Muscle of leg (tissue), 11 donors: ENCODE results near the gene EXT2. TPM values are rescaled to one million over a fixed set of nuclear protein-coding genes. Genes with fewer than 3 reads are reported as not detected.

Experiments used
- DNase-seq: peaks from one replicate; pipeline ENCODE4 v3.0.0; 2013
- H3K27ac ChIP-seq: one replicate; pipeline ENCODE4 v1.5.1; 2013; ENCODE audit warnings: mild to moderate bottlenecking, low read length, control low read depth
- H3K27me3 ChIP-seq: one replicate; pipeline ENCODE4 v1.6.1; 2013; ENCODE audit warnings: low read length; ENCODE audit not compliant: control insufficient read depth, insufficient read depth
- H3K36me3 ChIP-seq: one replicate; pipeline ENCODE4 v1.6.1; 2013; ENCODE audit warnings: low read length; ENCODE audit not compliant: control insufficient read depth, insufficient read depth
- H3K4me1 ChIP-seq: one replicate; pipeline ENCODE4 v1.6.1; 2013; ENCODE audit warnings: low read length; ENCODE audit not compliant: control insufficient read depth, insufficient read depth
- H3K4me3 ChIP-seq: one replicate; pipeline ENCODE4 v1.5.1; 2013; ENCODE audit warnings: low read length, control low read depth
- H3K9me3 ChIP-seq: replicated peaks from 2 replicates; pipeline ENCODE4 v1.6.1; 2013; ENCODE audit warnings: low read depth, low read length; ENCODE audit not compliant: control insufficient read depth
- WGBS: methylation state at CpG from one replicate; pipeline ENCODE4 v1.1.5; 2013; ENCODE audit warnings: missing lambda C conversion rate; ENCODE audit not compliant: insufficient coverage; 5-methylcytosine and 5-hydroxymethylcytosine counted together
- polyA plus RNA-seq, 8 donors: library from polyadenylated mRNA; unstranded; fragments of 120-200 nt; gene quantifications; one replicate each; pipeline versions ENCODE4 v1.2.1 to v1.2.3, GENCODE V29; 2013; ENCODE audit warnings: inconsistent platforms in 1 of 8, low replicate concordance in 1 of 8; ENCODE audit not compliant: insufficient read length in 8 of 8, insufficient read depth in 1 of 8
- total RNA-seq: library from RNA; stranded (reverse); fragments of 120-200 nt; gene quantifications from one replicate; pipeline ENCODE4 v1.2.4, GENCODE V29; 2013

EXT2 gene
- total and polyA plus RNA-seq, 9 donors, result 44.3 to 66.8 (median 56.2) TPM

- H3K9me3 ChIP-seq, result no peaks in the 10 kb centered on the region
- WGBS, result 25% methylated on average over 4 of the region's 6 CpGs
- no peak for DNase-seq
Measured at GRCh38 chr11:44228379-44228778, 132.9 kb downstream of the EXT2 start.

GRCh38 chr11:44229098-44229497 lies 133.6 kb downstream of the EXT2 start:
- Histone ChIP-seq H3K27me3 (no peaks in the 10 kb centered on the region), H3K4me3 (no peak overlapping the region), H3K4me1 (peaks cover 29% of the 10 kb centered on the region), H3K9me3 (no peaks in the 10 kb centered on the region), H3K27ac (no peak overlapping the region), H3K36me3 (peaks cover 3% of the 10 kb centered on the region)
- DNase-seq, result peak; percentile 45
- WGBS, result 69% methylated on average over 3 of the region's 4 CpGs

More at GRCh38 chr11:44228379-44228778, 132.9 kb downstream of the EXT2 start:
- H3K36me3 ChIP-seq, result no peaks in the 10 kb centered on the region
- H3K4me3 ChIP-seq, result no peak overlapping the region
- H3K27me3 ChIP-seq, result no peaks in the 10 kb centered on the region
- peaks cover 29% of the 10 kb centered on the region for H3K4me1 ChIP-seq
- no peak overlapping the region for H3K27ac ChIP-seq

- peaks cover 29% of the 10 kb centered on the region for H3K4me1 ChIP-seq
- H3K27me3 ChIP-seq, result no peaks in the 10 kb centered on the region
- peaks cover 3% of the 10 kb centered on the region for H3K36me3 ChIP-seq
- no CpG with 5 or more reads among the region's 3 CpGs for whole genome bisulfite sequencing
- no peak for DNase-seq
- no peak overlapping the region for H3K4me3 ChIP-seq
- no peak overlapping the region for H3K27ac ChIP-seq
- no peaks in the 10 kb centered on the region for H3K9me3 ChIP-seq
Measured at GRCh38 chr11:44229624-44230023, 134.1 kb downstream of the EXT2 start.

GRCh38 chr11:44235765-44236201 lies 140.3 kb downstream of the EXT2 start:
- no peak overlapping the region for H3K27ac ChIP-seq
- H3K4me3 ChIP-seq, result no peak overlapping the region
- 37% methylated on average over 4 of the region's 8 CpGs for WGBS

GRCh38 chr11:44236296-44236695 lies 140.8 kb downstream of the EXT2 start:
- H3K9me3 ChIP-seq, result no peaks in the 10 kb centered on the region
- no CpG with 5 or more reads among the region's 2 CpGs for WGBS
- H3K4me1 ChIP-seq, result peaks cover 11% of the 10 kb centered on the region
- peaks cover 3% of the 10 kb centered on the region for H3K36me3 ChIP-seq
- peak; percentile 64 for DNase-seq
- no peaks in the 10 kb centered on the region for H3K27me3 ChIP-seq
- no peak overlapping the region for H3K27ac ChIP-seq
- H3K4me3 ChIP-seq, result no peak overlapping the region

More at GRCh38 chr11:44235765-44236201, 140.3 kb downstream of the EXT2 start:
- peaks cover 3% of the 10 kb centered on the region for H3K36me3 ChIP-seq
- peaks cover 11% of the 10 kb centered on the region for H3K4me1 ChIP-seq
- DNase-seq, result peak; percentile 86
- no peaks in the 10 kb centered on the region for H3K27me3 ChIP-seq
- no peaks in the 10 kb centered on the region for H3K9me3 ChIP-seq

- no CpG with 5 or more reads among the region's 1 CpG for WGBS
- H3K9me3 ChIP-seq, result no peaks in the 10 kb centered on the region
- no peaks in the 10 kb centered on the region for H3K27me3 ChIP-seq
- no peak for DNase-seq
- H3K27ac ChIP-seq, result no peak overlapping the region
- H3K4me3 ChIP-seq, result no peak overlapping the region
- H3K36me3 ChIP-seq, result peaks cover 3% of the 10 kb centered on the region
- H3K4me1 ChIP-seq, result peaks cover 20% of the 10 kb centered on the region
Measured at GRCh38 chr11:44237156-44237555, 141.7 kb downstream of the EXT2 start.

GRCh38 chr11:44241851-44242250 lies 146.4 kb downstream of the EXT2 start:
- Histone ChIP-seq H3K27me3 (no peaks in the 10 kb centered on the region), H3K27ac (peak overlapping the region; percentile 75), H3K4me1 (peaks cover 37% of the 10 kb centered on the region), H3K9me3 (no peaks in the 10 kb centered on the region), H3K4me3 (no peak overlapping the region), H3K36me3 (no peaks in the 10 kb centered on the region)
- peak; percentile 80 for DNase-seq
- WGBS, result 69% methylated on average over 2 of the region's 6 CpGs

- no peaks in the 10 kb centered on the region for H3K9me3 ChIP-seq
- H3K27ac ChIP-seq, result no peak overlapping the region
- H3K36me3 ChIP-seq, result no peaks in the 10 kb centered on the region
- H3K4me3 ChIP-seq, result no peak overlapping the region
- peaks cover 46% of the 10 kb centered on the region for H3K4me1 ChIP-seq
- no peak for DNase-seq
- H3K27me3 ChIP-seq, result no peaks in the 10 kb centered on the region
- WGBS, result no CpG with 5 or more reads among the region's 5 CpGs
Measured at GRCh38 chr11:44243086-44243485, 147.6 kb downstream of the EXT2 start.

GRCh38 chr11:44243595-44244343 lies 148.3 kb downstream of the EXT2 start:
- no peaks in the 10 kb centered on the region for H3K27me3 ChIP-seq
- WGBS, result 57% methylated on average over 2 of the region's 6 CpGs
- peak; percentile 51 for DNase-seq

GRCh38 chr11:44244639-44245310 lies 149.3 kb downstream of the EXT2 start:
- Histone ChIP-seq H3K36me3 (no peaks in the 10 kb centered on the region), H3K27me3 (no peaks in the 10 kb centered on the region), H3K4me1 (peaks cover 52% of the 10 kb centered on the region), H3K27ac (no peak overlapping the region), H3K9me3 (no peaks in the 10 kb centered on the region), H3K4me3 (no peak overlapping the region)
- no peak for DNase-seq
- WGBS, result 86% methylated on average over 1 of the region's 8 CpGs

More at GRCh38 chr11:44243595-44244343, 148.3 kb downstream of the EXT2 start:
- no peaks in the 10 kb centered on the region for H3K9me3 ChIP-seq
- no peak overlapping the region for H3K27ac ChIP-seq
- H3K36me3 ChIP-seq, result no peaks in the 10 kb centered on the region
- H3K4me1 ChIP-seq, result peaks cover 52% of the 10 kb centered on the region
- no peak overlapping the region for H3K4me3 ChIP-seq
